HepG2 (cell line): ENCODE data around the gene LATS2. TPM values are rescaled to one million over a fixed set of nuclear protein-coding genes. Genes with fewer than 3 reads are reported as not detected.

Experiments used
- ETV5 ChIP-seq: IDR thresholded peaks from 2 replicates; pipeline ENCODE4 v1.6.1; 2018; ENCODE audit warnings: missing biosample characterization, missing genetic modification reagents, inconsistent platforms, borderline replicate concordance
- GFI1 ChIP-seq: sonication (generic); formaldehyde crosslinking; IDR thresholded peaks from 2 replicates; pipeline ENCODE4 v1.5.0; 2020; ENCODE audit warnings: missing genetic modification reagents, mild to moderate bottlenecking, borderline replicate concordance
- HOXA5 ChIP-seq: sonication (generic); formaldehyde crosslinking; IDR thresholded peaks from 2 replicates; pipeline ENCODE4 v1.4.0; 2020; ENCODE audit warnings: missing genetic modification reagents
- MXD4 ChIP-seq: IDR thresholded peaks from 2 replicates; pipeline ENCODE4 v1.6.1; 2016; ENCODE audit warnings: mild to moderate bottlenecking, missing biosample characterization, missing genetic modification reagents
- NCOR1 ChIP-seq: fragments of 200-600 bp; sonication (generic); IDR thresholded peaks from 2 replicates; pipeline ENCODE4 v1.7.0; 2017; ENCODE audit warnings: antibody characterized with exemption, low read length, borderline replicate concordance
- NFKB2 ChIP-seq: sonication (generic); formaldehyde crosslinking; IDR thresholded peaks from 2 replicates; pipeline ENCODE4 v1.4.0; 2020; ENCODE audit warnings: missing genetic modification reagents, borderline replicate concordance
- NFRKB ChIP-seq: fragments of 450-650 bp; IDR thresholded peaks from 2 replicates; pipeline ENCODE4 v1.6.1; 2017
- POGZ ChIP-seq: sonication (generic); formaldehyde crosslinking; IDR thresholded peaks from 2 replicates; pipeline ENCODE4 v1.4.0; 2020; ENCODE audit warnings: mild to moderate bottlenecking, missing genetic modification reagents
- RERE ChIP-seq: IDR thresholded peaks from 2 replicates; pipeline ENCODE4 v1.6.1; 2016; ENCODE audit warnings: low read depth, missing genetic modification reagents, missing compliant biosample characterization
- SALL1 ChIP-seq: sonication (generic); formaldehyde crosslinking; IDR thresholded peaks from 2 replicates; pipeline ENCODE4 v1.8.0; 2022; ENCODE audit warnings: mild to moderate bottlenecking, missing genetic modification reagents
- SIX1 ChIP-seq: sonication (generic); formaldehyde crosslinking; IDR thresholded peaks from 2 replicates; pipeline ENCODE4 v1.4.0; 2020; ENCODE audit warnings: missing genetic modification reagents, borderline replicate concordance
- ZNF280D ChIP-seq: sonication (generic); formaldehyde crosslinking; IDR thresholded peaks from 2 replicates; pipeline ENCODE4 v1.5.1; 2020; ENCODE audit warnings: mild to moderate bottlenecking, missing genetic modification reagents
- ZNF281 ChIP-seq: sonication (generic); formaldehyde crosslinking; IDR thresholded peaks from 2 replicates; pipeline ENCODE4 v1.4.0; 2020; ENCODE audit warnings: missing genetic modification reagents, borderline replicate concordance
- ZNF441 ChIP-seq: sonication (generic); formaldehyde crosslinking; IDR thresholded peaks from 2 replicates; pipeline ENCODE4 v1.7.0; 2021; ENCODE audit warnings: missing genetic modification reagents, borderline replicate concordance
- ZNF644 ChIP-seq: IDR thresholded peaks from 2 replicates; pipeline ENCODE4 v1.6.1; 2016; ENCODE audit warnings: low read depth
- polyA plus RNA-seq, 8 experiments: library from polyadenylated mRNA; depleted of rRNA in 3 of 8; stranded (reverse) in 7 of 8; unstranded in 1 of 8; fragments of >200 nt; fragmentation: Illumina TruSeq in 4 of 8; extraction: Trizol in 4 of 8; gene quantifications; 2 replicates each; pipeline versions ENCODE4 v1.2.1 to v1.2.3, GENCODE V29; 2011 to 2016; ENCODE audit warnings: low read depth in 4 of 8, missing spikeins in 1 of 8, mixed read lengths in 1 of 8; ENCODE audit not compliant: insufficient read depth in 1 of 8
- total RNA-seq, 5 experiments: library from RNA; depleted of rRNA; stranded (reverse); fragments of >200 nt; fragmentation: Illumina TruSeq; extraction: Trizol; gene quantifications; 2 replicates each; pipeline ENCODE4 v1.2.3, GENCODE V29; 2016; ENCODE audit warnings: low read depth in 1 of 5

The LATS2 gene
- total and polyA plus RNA-seq, 2 of the 13 experiments (the other 11 are each of a cell fraction or from before 2014, with no cell fraction given): 7.3 to 8.5 TPM

GRCh38 chr13:21100994-21101757, 39.8 kb upstream of the LATS2 start (continued):
- TF ChIP-seq RERE (CRISPR knock-in tag) (peak; percentile 55; the same call in 1 of the 2 replicates), ZNF644 (CRISPR knock-in tag) (peak; percentile 52; the same call in 1 of the 2 replicates), NCOR1 (peak; percentile 58; the same call in 1 of the 2 replicates), HOXA5 (no peak), NFRKB (no peak), MXD4 (CRISPR knock-in tag) (no peak), SALL1 (CRISPR knock-in tag) (peak; percentile 91), SIX1 (CRISPR knock-in tag) (peak; percentile 37; the same call in 1 of the 2 replicates), ETV5 (CRISPR knock-in tag) (peak; percentile 66; the same call in 1 of the 2 replicates), ZNF280D (CRISPR knock-in tag) (0 out of 2 replicates have a peak, but pooled peaks have one; percentile 52), POGZ (CRISPR knock-in tag) (peak; percentile 69), NFKB2 (no peak), ZNF281 (CRISPR knock-in tag) (peak; percentile 90), GFI1 (CRISPR knock-in tag) (no peak), ZNF441 (peak; percentile 64; the same call in 1 of the 2 replicates)
